NCI-H526 (cell line): ENCODE results near the gene MCF2L2.
"Not testable (repeated sequence)": the region's sequence is repeated elsewhere in the genome, so short reads cannot be mapped to it uniquely, and the experiment has no call there.

Source experiments
- DNase-seq, 2 experiments: peaks; one replicate each; lab custom pipeline; 2025; lab: John Stamatoyannopoulos, UW

Gene MCF2L2

DNA sequence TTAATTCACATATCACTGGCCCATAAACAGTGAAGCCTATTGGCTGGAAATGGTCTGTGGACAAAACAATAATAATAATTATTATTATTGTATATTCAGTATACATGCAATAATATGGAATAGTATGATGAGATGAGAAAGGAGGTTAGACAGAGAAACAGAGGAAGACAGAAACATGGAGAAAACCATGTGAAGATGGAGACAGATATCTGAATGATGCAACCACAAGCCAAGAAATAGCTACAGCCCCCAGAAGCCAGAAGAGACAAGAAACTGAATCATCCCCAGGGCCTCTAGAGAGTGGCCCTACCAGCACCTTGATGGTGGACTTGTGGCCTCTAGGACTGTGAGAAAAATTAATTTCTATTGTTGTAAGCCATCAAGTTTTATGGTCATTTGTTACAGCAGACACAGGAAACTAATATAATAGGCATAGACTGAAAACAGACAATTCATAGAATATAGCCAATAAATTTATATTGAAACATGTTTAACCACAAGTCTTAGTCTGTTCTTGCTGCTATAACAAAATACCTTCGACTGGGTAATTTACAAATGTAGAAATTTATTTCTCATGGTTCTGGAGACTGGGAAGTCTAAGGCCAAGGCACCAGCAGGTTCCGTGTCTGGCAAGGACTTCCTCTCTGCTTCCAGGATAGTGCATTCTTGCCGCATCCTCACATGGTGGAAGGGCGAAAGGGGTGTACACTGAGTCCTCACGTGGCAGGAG, 31.6 kb downstream of the MCF2L2 start:
- DNase-seq: no peak

DNA sequence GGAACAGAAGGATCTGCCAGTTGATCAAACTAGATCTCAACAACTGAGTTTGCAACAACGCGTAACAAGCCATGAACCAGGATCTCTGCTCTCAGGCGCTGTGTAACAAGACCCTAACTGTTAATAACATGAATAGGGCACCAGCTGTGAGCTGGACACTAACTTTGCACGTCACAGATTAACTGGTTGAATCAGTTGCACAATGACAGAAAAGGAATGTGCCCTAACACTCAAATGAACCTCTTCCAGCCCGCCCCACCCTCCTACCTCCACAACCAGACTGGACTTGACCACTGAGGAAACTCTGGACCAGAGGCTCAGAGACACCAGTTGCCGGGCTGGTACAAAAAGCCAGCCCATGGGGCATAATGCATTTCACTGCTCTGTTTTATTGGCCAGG, 34.3 kb downstream of the MCF2L2 start:
- DNase-seq: no peak

DNA sequence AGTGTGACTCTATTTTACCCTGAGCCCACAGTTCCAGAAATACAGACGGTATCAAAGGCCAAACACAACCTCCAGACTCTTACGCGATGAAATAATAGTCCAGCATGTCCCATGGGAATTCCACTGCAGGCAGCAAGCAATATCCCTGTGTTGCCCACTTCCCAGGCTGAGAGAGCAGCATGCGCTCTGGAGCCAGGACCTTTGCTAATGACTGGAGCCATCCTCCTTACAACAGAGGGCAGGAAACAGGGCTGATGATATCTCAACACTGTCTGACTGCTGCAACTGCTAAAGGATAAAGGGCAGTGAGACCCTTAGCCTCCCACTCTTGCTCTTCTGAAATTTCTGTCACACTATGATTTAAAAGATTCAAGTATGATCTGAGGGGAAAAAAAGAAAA, 34.8 kb downstream of the MCF2L2 start:
- peak in 1 of 2 experiments; percentile 4 for DNase-seq

GRCh38 chr3:183392186-183393034, 36.0 kb downstream of the MCF2L2 start:
- no peak for DNase-seq

DNA sequence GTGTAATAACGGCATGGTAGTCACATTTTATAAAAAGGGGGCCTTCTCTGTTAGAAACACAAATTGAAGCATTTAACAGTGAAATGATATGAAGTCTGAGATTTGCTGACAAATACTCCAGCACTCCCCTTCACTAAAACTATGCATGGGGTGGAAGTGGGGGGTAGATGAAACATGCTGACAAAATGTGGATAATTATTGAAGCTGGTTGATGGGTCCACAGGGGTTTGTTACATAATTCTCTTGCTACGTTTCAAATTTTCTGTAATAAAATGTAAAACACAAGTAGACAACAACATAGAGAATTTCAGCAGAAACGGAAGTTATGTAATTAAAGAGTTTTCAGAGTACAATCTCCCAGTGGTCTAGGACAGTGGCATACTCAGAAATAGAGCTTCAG, 37.0 kb downstream of the MCF2L2 start:
- no peak for DNase-seq

- DNase-seq: no peak
Measured at GRCh38 chr3:183390844-183391243, 37.6 kb downstream of the MCF2L2 start.

DNA sequence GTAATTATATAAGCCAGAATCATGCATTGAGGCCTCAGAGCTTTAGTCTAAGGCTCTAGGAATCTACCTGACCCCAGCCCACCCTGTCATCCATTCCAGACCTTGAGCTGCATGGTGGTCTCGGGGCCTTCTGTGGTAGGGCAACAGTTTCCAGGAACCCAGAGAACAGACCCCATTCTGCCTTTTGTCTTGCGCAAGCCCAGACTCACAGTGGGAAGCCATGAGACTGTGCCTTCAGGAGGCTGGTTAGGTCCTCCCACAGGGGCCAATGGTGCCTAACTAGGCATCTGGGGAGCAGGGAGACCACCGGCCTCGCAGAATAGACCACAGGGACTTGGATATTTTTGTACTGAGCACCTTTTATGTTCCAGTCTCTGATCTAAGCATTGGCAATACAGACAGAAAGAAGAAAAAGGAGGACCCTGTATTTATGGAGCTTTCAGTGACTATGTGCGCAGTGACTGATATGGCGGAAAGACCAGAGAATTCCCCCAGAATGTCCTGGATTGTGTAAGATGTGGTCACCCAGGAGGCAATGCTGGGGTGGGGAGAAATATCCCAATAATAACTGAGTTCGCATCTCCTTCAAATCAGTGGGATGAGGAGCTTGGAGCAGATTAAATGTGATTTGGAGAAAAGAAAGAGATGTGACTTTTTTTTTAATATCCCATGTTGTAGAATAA, 40.1 kb downstream of the MCF2L2 start:
- no peak for DNase-seq

GRCh38 chr3:183387797-183388196, 40.6 kb downstream of the MCF2L2 start:
- DNase-seq: no peak

GRCh38 chr3:183386651-183387050, 41.8 kb downstream of the MCF2L2 start:
- no peak for DNase-seq

GRCh38 chr3:183385698-183386613, 42.5 kb downstream of the MCF2L2 start:
- peak; percentile 51 to 70 for DNase-seq

DNA sequence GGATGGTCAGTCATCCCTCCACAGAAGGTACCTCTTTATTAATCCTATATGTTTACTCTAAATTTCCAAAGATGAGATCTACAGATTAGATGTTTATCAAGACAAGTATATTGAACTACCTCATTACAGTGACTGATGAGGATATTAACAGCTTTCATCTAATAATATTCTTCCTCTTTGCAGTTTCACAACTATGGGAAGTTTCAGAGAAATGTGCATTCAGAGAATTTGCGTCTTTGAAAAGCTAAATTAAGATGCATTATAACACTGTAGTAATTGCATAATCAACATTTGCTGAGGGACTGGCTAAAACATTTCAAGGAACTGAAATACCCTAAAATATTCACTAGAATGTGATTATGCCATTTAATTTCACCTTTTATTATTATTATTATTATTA, 46.7 kb downstream of the MCF2L2 start:
- DNase-seq: no peak

GRCh38 chr3:183381179-183381578, 47.2 kb downstream of the MCF2L2 start:
- DNase-seq: no peak

DNA sequence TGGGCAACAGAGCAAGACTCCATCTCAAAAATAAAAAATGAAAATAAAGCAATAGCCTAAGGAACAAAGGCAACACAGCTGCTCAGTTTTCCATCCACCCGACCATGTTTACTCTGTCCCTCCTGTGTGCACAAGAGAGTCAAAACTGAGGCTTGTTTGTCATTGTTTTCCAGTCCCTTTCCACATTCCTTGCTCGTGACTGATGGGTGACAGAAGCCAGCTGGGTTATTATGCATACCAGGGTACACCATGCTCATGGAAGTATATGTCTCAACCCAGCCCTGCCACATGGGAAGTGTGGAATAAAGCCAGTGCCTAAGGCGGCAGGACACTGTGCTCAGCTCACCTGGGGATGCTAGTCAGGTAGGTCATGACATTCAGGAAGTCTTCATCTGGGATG, 49.5 kb downstream of the MCF2L2 start:
- no peak for DNase-seq

DNA sequence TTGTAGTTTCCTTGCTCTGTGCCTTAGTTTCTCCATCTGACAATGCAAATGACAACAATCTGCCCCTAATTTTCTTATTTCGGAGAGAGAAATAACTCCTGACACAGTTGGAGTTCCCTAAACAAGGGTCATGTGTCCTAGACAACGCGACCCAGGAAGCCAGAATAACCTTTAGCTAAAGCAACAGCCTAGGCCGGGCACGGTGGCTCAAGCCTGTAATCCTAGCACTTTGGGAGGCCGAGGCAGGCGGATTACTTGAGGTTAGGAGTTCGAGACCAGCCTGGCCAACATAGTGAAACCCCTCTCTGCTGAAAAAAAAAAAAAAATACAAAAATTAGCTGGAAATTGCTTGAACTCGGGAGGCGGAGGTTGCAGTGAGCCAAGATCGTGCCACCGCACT, 49.9 kb downstream of the MCF2L2 start:
- DNase-seq: no peak

- peak; percentile 81 to 93 for DNase-seq
Measured at GRCh38 chr3:183378008-183378407, 50.4 kb downstream of the MCF2L2 start.

DNA sequence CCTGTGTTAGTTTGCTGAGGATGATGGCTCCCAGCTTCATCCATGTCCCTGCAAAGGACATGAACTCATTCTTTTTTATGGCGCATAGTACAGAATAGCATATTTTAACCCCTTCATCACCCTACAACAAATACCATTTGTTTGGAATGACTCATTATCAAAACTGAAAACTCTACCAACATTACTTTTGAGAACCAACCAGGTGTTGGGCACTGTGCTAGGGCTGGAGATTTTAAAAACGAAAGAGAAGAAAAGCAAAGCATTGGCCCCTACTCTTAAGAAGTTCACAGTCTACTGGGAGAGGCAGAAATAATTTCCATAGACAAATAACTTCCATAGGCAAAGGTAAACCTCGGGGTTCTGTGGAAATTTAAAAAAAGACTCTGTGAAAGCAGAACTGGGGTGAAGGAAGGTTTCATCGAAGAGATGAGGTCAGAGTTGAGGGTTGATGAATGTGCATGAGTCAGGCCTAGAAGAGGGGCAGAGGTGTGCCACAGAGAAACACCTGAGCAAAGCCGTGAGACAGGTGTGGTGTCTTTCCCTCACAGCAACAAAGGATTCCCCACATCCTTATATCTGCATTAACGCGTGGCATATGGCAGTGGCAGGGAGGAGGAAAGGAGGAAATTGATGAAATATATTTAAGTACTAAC, 51.0 kb downstream of the MCF2L2 start:
- peak in 1 of 2 experiments; percentile 59 for DNase-seq

- peak; percentile 75 to 80 for DNase-seq
Measured at GRCh38 chr3:183375787-183376186, 52.6 kb downstream of the MCF2L2 start.

GRCh38 chr3:183375337-183375736, 53.1 kb downstream of the MCF2L2 start:
- DNase-seq: no peak

DNA sequence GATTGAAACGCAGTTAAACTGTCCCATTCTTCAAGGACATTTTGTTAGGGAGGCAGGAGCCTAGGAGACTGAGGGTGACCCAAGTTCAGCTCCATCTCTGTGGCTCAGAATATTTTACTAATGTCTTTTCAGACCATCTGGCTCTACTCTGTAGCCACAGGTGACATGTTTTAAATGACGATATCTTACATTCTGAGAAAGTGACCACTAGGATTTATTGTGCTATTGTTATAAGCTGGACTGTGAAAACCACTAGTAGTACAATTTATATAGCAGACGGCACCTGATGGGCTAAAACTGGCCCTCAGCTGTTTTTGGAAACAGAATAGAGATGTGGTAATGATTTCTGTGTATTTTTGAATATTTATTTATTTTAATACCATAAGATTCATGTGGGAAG, 55.5 kb downstream of the MCF2L2 start:
- no peak for DNase-seq

DNA sequence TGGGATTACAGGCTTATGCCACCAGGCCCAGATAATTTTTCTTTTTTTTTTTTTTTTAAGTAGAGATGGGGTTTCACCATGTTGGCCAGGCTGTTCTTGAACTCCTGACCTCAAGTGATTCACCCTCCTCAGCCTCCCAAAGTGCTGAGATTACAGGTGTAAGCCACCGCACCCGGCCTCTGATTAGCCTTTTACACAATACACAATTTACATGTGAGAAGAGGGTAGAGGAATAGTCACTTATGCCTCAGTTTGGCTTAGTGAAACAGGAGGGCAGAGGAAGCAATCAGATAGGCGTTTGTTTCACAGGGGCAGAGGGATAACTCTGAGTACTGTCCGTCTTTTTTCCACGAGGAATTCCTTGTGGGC, 56.8 kb downstream of the MCF2L2 start:
- not testable (repeated sequence) for DNase-seq

GRCh38 chr3:183370391-183370790, 58.0 kb downstream of the MCF2L2 start:
- DNase-seq: no peak
